CD4-positive, CD25-positive, alpha-beta regulatory T cell (primary cell): ENCODE data around the gene STK10. TPM values are rescaled to one million over a fixed set of nuclear protein-coding genes. Genes with fewer than 3 reads are reported as not detected.
A peak's percentile ranks its signal among the peaks of the same experiment; 100 is the strongest.

Source experiments
- ATAC-seq, 2 donors: fragments of 150-1000 bp; cut with Tn5 transposase; one replicate each; pipeline ENCODE4 v1.10.0; 2021; ENCODE audit warnings: low read depth in 2 of 2, moderate number of reproducible peaks in 2 of 2, moderate library complexity in 1 of 2
- DNase-seq, 3 donors: peaks; one replicate each; pipeline versions ENCODE4 v3.0.0 to v3.0.0-alpha.2; 2012 to 2022; ENCODE audit warnings: mixed read lengths in 1 of 3
- H3K27ac ChIP-seq: one replicate; pipeline ENCODE4 v1.7.0; 2013; ENCODE audit warnings: mild to moderate bottlenecking, low read length; ENCODE audit not compliant: insufficient read depth, poor library complexity, severe bottlenecking
- H3K27me3 ChIP-seq: one replicate; pipeline ENCODE4 v1.7.0; 2013; ENCODE audit warnings: low read length; ENCODE audit not compliant: control insufficient read depth, insufficient read depth
- H3K36me3 ChIP-seq: one replicate; pipeline ENCODE4 v1.7.0; 2013; ENCODE audit warnings: mild to moderate bottlenecking, low read length, moderate library complexity; ENCODE audit not compliant: control insufficient read depth, insufficient read depth
- H3K4me1 ChIP-seq: 2 replicates; pipeline ENCODE4 v1.7.0; 2013; ENCODE audit warnings: mild to moderate bottlenecking, low read length; ENCODE audit not compliant: insufficient read depth, control insufficient read depth, poor library complexity, severe bottlenecking
- H3K4me3 ChIP-seq: one replicate; pipeline ENCODE4 v1.7.0; 2013; ENCODE audit warnings: low read depth, mild to moderate bottlenecking, low read length, moderate library complexity
- H3K9me3 ChIP-seq, 2 experiments: 1 replicate in 1 of 2; 2 replicates in 1 of 2; pipeline ENCODE4 v1.7.0; 2013; ENCODE audit warnings: low read length in 2 of 2, mild to moderate bottlenecking in 1 of 2, moderate library complexity in 1 of 2; ENCODE audit not compliant: control insufficient read depth in 2 of 2
- H3K27ac Mint-ChIP-seq, 3 donors: one replicate each; pipeline ENCODE4 v1.8.0; 2020 to 2022; ENCODE audit warnings: mild to moderate bottlenecking in 3 of 3, mixed read lengths in 3 of 3, moderate library complexity in 2 of 3
- H3K27me3 Mint-ChIP-seq: one replicate; pipeline ENCODE4 v1.8.0; 2022; ENCODE audit warnings: mild to moderate bottlenecking, mixed read lengths
- H3K36me3 Mint-ChIP-seq: one replicate; pipeline ENCODE4 v1.8.0; 2020; ENCODE audit warnings: mixed read lengths
- H3K4me1 Mint-ChIP-seq, 4 donors: one replicate each; pipeline ENCODE4 v1.8.0; 2020 to 2022; ENCODE audit warnings: mixed read lengths in 4 of 4, mild to moderate bottlenecking in 1 of 4
- H3K4me3 Mint-ChIP-seq, 4 donors: one replicate each; pipeline ENCODE4 v1.8.0; 2020 to 2022; ENCODE audit warnings: mild to moderate bottlenecking in 4 of 4, mixed read lengths in 4 of 4, moderate library complexity in 3 of 4
- H3K9me3 Mint-ChIP-seq, 7 donors: one replicate each; pipeline ENCODE4 v1.8.0; 2020 to 2022; ENCODE audit warnings: mixed read lengths in 7 of 7, mild to moderate bottlenecking in 3 of 7, moderate library complexity in 2 of 7
- polyA plus RNA-seq, 4 donors: library from polyadenylated mRNA; unstranded; fragments of 300-500 nt; fragmentation: Illumina TruSeq; gene quantifications; one replicate each; pipeline ENCODE4 v1.2.3, GENCODE V29; 2021
- total RNA-seq: library from RNA; stranded (reverse); gene quantifications from one replicate; pipeline ENCODE4 v1.2.3, GENCODE V29; 2022

STK10 gene
- total and polyA plus RNA-seq, 5 donors from 2014 or later: 71.2 to 533 (median 74.6) TPM

- peaks cover 33% of the 10 kb centered on the region for H3K4me1 ChIP-seq
- DNase-seq (no peak), ATAC-seq (no peak)
- Mint-ChIP-seq H3K36me3 (peaks cover under 1% of the 10 kb centered on the region), H3K9me3 (no peaks in the 10 kb centered on the region), H3K4me1 (peaks cover 11 to 45% (median 32%) of the 10 kb centered on the region in 4 donors), H3K4me3 (peak overlapping the region in 1 of 4 donors; percentile 96), H3K27ac (peak overlapping the region in 2 of 3 donors; percentile 42 to 99), H3K27me3 (peaks cover 4% of the 10 kb centered on the region)
- no peak overlapping the region for H3K4me3 ChIP-seq
- H3K36me3 ChIP-seq: no peaks in the 10 kb centered on the region
- H3K27ac ChIP-seq: no peak overlapping the region
- no peaks in the 10 kb centered on the region for H3K27me3 ChIP-seq
- no peaks in the 10 kb centered on the region for H3K9me3 ChIP-seq
These were observed 179.3 kb downstream of the STK10 start for GRCh38 chr5:172008689-172009141.

GRCh38 chr5:172008111-172008455, 179.9 kb downstream of the STK10 start:
- H3K4me3 ChIP-seq: no peak overlapping the region
- peaks cover 16 to 52% (median 38%) of the 10 kb centered on the region in 4 donors for H3K4me1 Mint-ChIP-seq
- peaks cover 39% of the 10 kb centered on the region for H3K4me1 ChIP-seq
- peak overlapping the region; percentile 95 to 100 (median 96) for H3K4me3 Mint-ChIP-seq
- H3K27me3 Mint-ChIP-seq: peaks cover 4% of the 10 kb centered on the region
- no peak for ATAC-seq
- H3K27ac Mint-ChIP-seq: peak overlapping the region; percentile 21 to 99 (median 99)
- no peaks in the 10 kb centered on the region for H3K9me3 Mint-ChIP-seq
- no peaks in the 10 kb centered on the region for H3K36me3 Mint-ChIP-seq
- DNase-seq: no peak
- H3K36me3 ChIP-seq: no peaks in the 10 kb centered on the region
- no peaks in the 10 kb centered on the region for H3K9me3 ChIP-seq
- H3K27me3 ChIP-seq: no peaks in the 10 kb centered on the region
- H3K27ac ChIP-seq: no peak overlapping the region

- ATAC-seq (no peak), DNase-seq (peak in 1 of 3 donors; percentile 62)
- peaks cover 4% of the 10 kb centered on the region for H3K27me3 Mint-ChIP-seq
- H3K4me3 ChIP-seq: peak overlapping the region; percentile 98
- H3K4me1 ChIP-seq: peaks cover 46% of the 10 kb centered on the region
- no peaks in the 10 kb centered on the region for H3K27me3 ChIP-seq
- peaks cover 21 to 58% (median 43%) of the 10 kb centered on the region in 4 donors for H3K4me1 Mint-ChIP-seq
- peak overlapping the region; percentile 97 to 99 (median 99) for H3K27ac Mint-ChIP-seq
- no peaks in the 10 kb centered on the region for H3K9me3 Mint-ChIP-seq
- H3K27ac ChIP-seq: peak overlapping the region; percentile 95
- no peaks in the 10 kb centered on the region for H3K9me3 ChIP-seq
- H3K4me3 Mint-ChIP-seq: peak overlapping the region; percentile 95 to 100 (median 96)
- H3K36me3 ChIP-seq: no peaks in the 10 kb centered on the region
- H3K36me3 Mint-ChIP-seq: no peaks in the 10 kb centered on the region
These were observed 180.6 kb downstream of the STK10 start for GRCh38 chr5:172007175-172008110.

- H3K27ac Mint-ChIP-seq: peak within 1 kb of the TSS; percentile 97 to 99 (median 99)
- H3K4me1 Mint-ChIP-seq: peaks cover 29 to 67% (median 50%) of the 10 kb centered on the region in 4 donors
- peak; percentile 88 to 90 for ATAC-seq
These were observed 181.5 kb downstream of the STK10 start, which contains the start of gene FBXW11 for GRCh38 chr5:172006321-172007174. Gene FBXW11, minus strand, starts transcription at chr5:172006638. Its CDS starts 136 bp downstream, at chr5:172006502.

GRCh38 chr5:172005708-172006320, 182.2 kb downstream of the STK10 start:
- Histone ChIP-seq H3K4me1 (peaks cover 50% of the 10 kb centered on the region), H3K27ac (peak overlapping the region; percentile 95), H3K27me3 (no peaks in the 10 kb centered on the region), H3K36me3 (no peaks in the 10 kb centered on the region), H3K9me3 (no peaks in the 10 kb centered on the region), H3K4me3 (peak overlapping the region; percentile 89)
- Mint-ChIP-seq H3K9me3 (no peaks in the 10 kb centered on the region), H3K4me3 (peak overlapping the region; percentile 95 to 97 (median 96)), H3K36me3 (no peaks in the 10 kb centered on the region), H3K4me1 (peaks cover 30 to 74% (median 58%) of the 10 kb centered on the region in 4 donors), H3K27ac (peak overlapping the region; percentile 52 to 99 (median 96)), H3K27me3 (peaks cover 4% of the 10 kb centered on the region)
- DNase-seq (peak in 2 of 3 donors; percentile 17 to 27), ATAC-seq (no peak)

More at GRCh38 chr5:172006321-172007174, 181.5 kb downstream of the STK10 start, which contains the start of gene FBXW11:
- Histone ChIP-seq H3K27ac (peak within 1 kb of the TSS; percentile 95), H3K9me3 (no peaks in the 10 kb centered on the region), H3K4me1 (peaks cover 50% of the 10 kb centered on the region), H3K4me3 (peak within 1 kb of the TSS; percentile 98), H3K36me3 (no peaks in the 10 kb centered on the region), H3K27me3 (no peaks in the 10 kb centered on the region)
- H3K27me3 Mint-ChIP-seq: peaks cover 4% of the 10 kb centered on the region
- H3K4me3 Mint-ChIP-seq: peak within 1 kb of the TSS; percentile 95 to 100 (median 96)
- DNase-seq: peak; percentile 94 to 97 (median 94)
- H3K9me3 Mint-ChIP-seq: no peaks in the 10 kb centered on the region
- H3K36me3 Mint-ChIP-seq: no peaks in the 10 kb centered on the region

GRCh38 chr5:172004824-172005237, 183.2 kb downstream of the STK10 start:
- H3K27ac ChIP-seq: peak overlapping the region; percentile 95
- no peaks in the 10 kb centered on the region for H3K9me3 ChIP-seq
- Mint-ChIP-seq H3K36me3 (no peaks in the 10 kb centered on the region), H3K4me1 (peaks cover 34 to 78% (median 66%) of the 10 kb centered on the region in 4 donors), H3K4me3 (peak overlapping the region; percentile 95 to 97 (median 96)), H3K27me3 (peaks cover 4% of the 10 kb centered on the region), H3K9me3 (no peaks in the 10 kb centered on the region), H3K27ac (peak overlapping the region; percentile 83 to 99 (median 96))
- H3K36me3 ChIP-seq: no peaks in the 10 kb centered on the region
- ATAC-seq (no peak), DNase-seq (peak in 2 of 3 donors; percentile 18 to 60)
- H3K27me3 ChIP-seq: no peaks in the 10 kb centered on the region
- H3K4me1 ChIP-seq: peaks cover 50% of the 10 kb centered on the region
- H3K4me3 ChIP-seq: peak overlapping the region; percentile 89

- peak overlapping the region; percentile 89 for H3K4me3 ChIP-seq
- DNase-seq (peak in 1 of 3 donors; percentile 23), ATAC-seq (no peak)
- Mint-ChIP-seq H3K4me1 (peaks cover 44 to 83% (median 72%) of the 10 kb centered on the region in 4 donors), H3K9me3 (no peaks in the 10 kb centered on the region), H3K4me3 (peak overlapping the region; percentile 64 to 85 (median 74)), H3K27me3 (peaks cover 4% of the 10 kb centered on the region), H3K36me3 (no peaks in the 10 kb centered on the region), H3K27ac (peak overlapping the region in 1 of 3 donors; percentile 80)
- H3K9me3 ChIP-seq: no peaks in the 10 kb centered on the region
- H3K27me3 ChIP-seq: no peaks in the 10 kb centered on the region
- H3K4me1 ChIP-seq: peaks cover 54% of the 10 kb centered on the region
- no peaks in the 10 kb centered on the region for H3K36me3 ChIP-seq
- H3K27ac ChIP-seq: no peak overlapping the region
These were observed 184.3 kb downstream of the STK10 start for GRCh38 chr5:172003746-172004145.
